ENCODE measurements around the gene STOM.

Gene STOM

DNA sequence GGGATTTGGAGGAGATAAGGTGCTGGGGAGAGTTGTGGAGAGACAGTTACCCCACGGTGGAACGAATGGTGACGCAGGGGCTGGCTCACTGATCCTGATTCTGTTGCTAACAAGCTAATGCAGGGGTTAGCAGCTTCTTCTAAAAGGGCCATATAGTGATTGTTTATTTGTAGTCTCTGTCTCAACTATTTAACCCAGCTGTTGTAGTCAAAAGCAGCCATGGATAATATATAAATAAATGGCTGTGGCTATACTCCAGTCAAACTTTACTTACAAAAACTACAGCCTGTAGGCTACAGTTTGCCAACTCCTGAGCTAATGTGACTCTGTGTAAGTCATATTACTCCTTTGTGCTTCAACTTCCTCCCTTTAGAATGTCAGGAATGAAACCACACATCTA is 21.8 kb downstream of the STOM start:
- Histone ChIP-seq H3K79me2 (ENCODE audit: control insufficient read depth, insufficient read depth, low read length, unreplicated experiment) (no peaks in the 10 kb centered on the region), H3K27me3 (ENCODE audit: insufficient read depth, low read length) (no peaks in the 10 kb centered on the region), H3K36me3 (ENCODE audit: insufficient read depth, low read length) (peaks cover 40% of the 10 kb centered on the region), H2AFZ (ENCODE audit: low read length, unreplicated experiment) (no peak overlapping the region), H3K4me3 (ENCODE audit: low read depth, low read length) (no peak overlapping the region), H3K4me1 (ENCODE audit: control insufficient read depth, insufficient read depth, low read length, unreplicated experiment) (peaks cover 19% of the 10 kb centered on the region), H3K27ac (ENCODE audit: low read depth, low read length) (no peak overlapping the region)

DNA sequence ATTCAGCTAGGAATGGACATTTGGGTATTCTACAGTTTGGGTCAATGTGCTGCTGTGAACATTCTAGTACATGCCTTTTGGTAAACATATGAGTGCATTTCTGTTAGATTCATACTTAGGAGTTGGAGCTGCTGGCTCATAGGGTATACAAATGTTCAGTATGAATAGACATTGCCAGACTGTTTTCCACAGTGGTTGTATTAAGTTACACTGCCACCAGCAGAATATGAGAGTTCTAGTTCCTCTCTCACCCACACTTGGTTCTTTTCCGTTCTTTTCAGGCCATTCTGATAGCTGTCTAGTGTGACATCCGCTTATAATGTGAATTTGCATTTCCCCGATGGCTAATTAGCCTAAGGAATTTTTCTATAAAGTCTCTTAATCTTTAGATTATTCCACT is 25.0 kb downstream of the STOM start:
- Histone ChIP-seq H3K27me3 (ENCODE audit: insufficient read depth, low read length) (no peaks in the 10 kb centered on the region), H3K4me1 (ENCODE audit: control insufficient read depth, insufficient read depth, low read length, unreplicated experiment) (no peaks in the 10 kb centered on the region), H3K79me2 (ENCODE audit: control insufficient read depth, insufficient read depth, low read length, unreplicated experiment) (no peaks in the 10 kb centered on the region), H3K36me3 (ENCODE audit: insufficient read depth, low read length) (peaks cover 23% of the 10 kb centered on the region), H3K27ac (ENCODE audit: low read depth, low read length) (no peak overlapping the region), H2AFZ (ENCODE audit: low read length, unreplicated experiment) (no peak overlapping the region), H3K4me3 (ENCODE audit: low read depth, low read length) (no peak overlapping the region)

DNA sequence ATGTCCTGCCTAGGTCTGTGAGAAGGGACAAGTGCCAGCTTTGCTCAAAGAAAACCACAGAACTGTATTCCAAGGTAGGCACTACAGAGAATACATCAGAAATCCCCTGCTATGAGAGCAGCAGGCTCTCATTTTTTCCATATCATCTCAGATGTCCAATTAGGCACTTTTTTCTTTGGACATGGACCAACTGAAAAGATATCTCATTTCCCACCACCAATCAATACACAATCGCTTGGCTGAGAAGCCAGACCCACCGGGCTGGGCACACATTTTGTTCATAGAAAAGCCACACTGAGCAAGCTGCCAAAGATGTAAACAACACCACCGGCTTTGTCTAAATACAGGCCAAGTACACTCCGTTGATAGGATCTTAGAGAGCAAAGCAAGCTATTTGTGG is 25.9 kb downstream of the STOM start:
- no peaks in the 10 kb centered on the region for H3K4me1 ChIP-seq (ENCODE audit: control insufficient read depth, insufficient read depth, low read length, unreplicated experiment)
- no peaks in the 10 kb centered on the region for H3K27me3 ChIP-seq (ENCODE audit: insufficient read depth, low read length)
- H3K4me3 ChIP-seq (ENCODE audit: low read depth, low read length): no peak overlapping the region
- H3K79me2 ChIP-seq (ENCODE audit: control insufficient read depth, insufficient read depth, low read length, unreplicated experiment): no peaks in the 10 kb centered on the region
- no peak overlapping the region for H2AFZ ChIP-seq (ENCODE audit: low read length, unreplicated experiment)
- no peak overlapping the region for H3K27ac ChIP-seq (ENCODE audit: low read depth, low read length)
- peaks cover 23% of the 10 kb centered on the region for H3K36me3 ChIP-seq (ENCODE audit: insufficient read depth, low read length)

DNA sequence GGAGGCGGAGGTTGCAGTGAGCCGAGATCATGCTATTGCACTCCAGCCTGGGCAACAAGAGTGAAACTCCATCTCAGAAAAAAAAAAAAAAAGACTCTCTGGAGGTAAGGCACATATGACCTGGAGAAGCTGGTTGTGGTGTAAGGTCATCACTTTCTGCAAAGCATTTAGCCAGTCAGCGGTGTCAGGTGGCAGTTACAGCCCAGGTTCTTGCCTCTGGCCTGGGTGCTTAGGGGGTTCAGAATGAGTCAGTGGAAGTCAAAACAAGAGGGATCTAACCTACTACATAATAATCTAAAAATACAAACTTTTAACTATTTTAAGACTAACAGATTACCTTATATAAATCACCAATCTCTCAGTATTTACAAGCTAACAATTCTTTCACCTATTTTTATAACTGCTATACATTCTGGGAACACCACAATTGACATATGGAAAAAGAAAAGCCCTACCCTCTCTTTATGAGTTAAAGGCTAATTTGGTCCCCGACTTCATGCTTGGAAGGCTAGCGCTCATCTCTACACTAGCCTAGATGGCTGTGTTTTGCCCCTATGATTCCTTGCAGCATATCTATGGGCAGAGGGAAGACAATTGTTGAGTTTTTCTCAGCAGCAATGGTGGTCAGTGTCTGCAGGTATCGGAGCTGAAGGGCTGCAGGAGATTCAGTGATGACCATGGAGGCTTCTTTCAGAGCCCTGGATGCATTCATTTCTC is 29.2 kb downstream of the STOM start:
- Histone ChIP-seq H3K4me3 (ENCODE audit: low read depth, low read length) (no peak overlapping the region), H3K79me2 (ENCODE audit: control insufficient read depth, insufficient read depth, low read length, unreplicated experiment) (no peaks in the 10 kb centered on the region), H3K4me1 (ENCODE audit: control insufficient read depth, insufficient read depth, low read length, unreplicated experiment) (no peaks in the 10 kb centered on the region), H3K36me3 (ENCODE audit: insufficient read depth, low read length) (peaks cover 4% of the 10 kb centered on the region), H3K27me3 (ENCODE audit: insufficient read depth, low read length) (no peaks in the 10 kb centered on the region), H2AFZ (ENCODE audit: low read length, unreplicated experiment) (no peak overlapping the region), H3K27ac (ENCODE audit: low read depth, low read length) (no peak overlapping the region)

DNA sequence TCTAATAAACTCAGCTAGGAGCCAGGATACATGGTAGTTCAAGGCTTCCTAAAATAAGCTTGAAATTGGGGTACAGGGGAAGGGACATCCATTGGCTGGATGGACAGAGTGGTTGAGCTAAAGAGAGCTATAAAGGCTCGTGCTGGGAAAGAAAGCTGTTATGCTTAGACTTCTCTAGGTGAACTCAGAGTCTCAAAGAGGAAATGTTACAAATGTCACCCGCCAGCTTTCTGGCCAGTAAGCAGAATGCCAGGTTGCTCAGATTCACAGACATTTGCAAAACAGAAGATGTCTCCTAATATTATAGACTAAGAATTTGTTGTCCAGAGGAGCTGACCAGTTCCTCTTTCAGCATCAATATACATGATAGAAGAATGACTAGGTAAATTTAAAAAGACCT is 30.6 kb downstream of the STOM start:
- Histone ChIP-seq H3K27me3 (ENCODE audit: insufficient read depth, low read length) (no peaks in the 10 kb centered on the region), H3K4me1 (ENCODE audit: control insufficient read depth, insufficient read depth, low read length, unreplicated experiment) (peaks cover 5% of the 10 kb centered on the region), H3K36me3 (ENCODE audit: insufficient read depth, low read length) (no peaks in the 10 kb centered on the region; the same call in none of the 2 replicates), H3K79me2 (ENCODE audit: control insufficient read depth, insufficient read depth, low read length, unreplicated experiment) (no peaks in the 10 kb centered on the region), H3K4me3 (ENCODE audit: low read depth, low read length) (no peak overlapping the region), H3K27ac (ENCODE audit: low read depth, low read length) (no peak overlapping the region), H2AFZ (ENCODE audit: low read length, unreplicated experiment) (no peak overlapping the region)

DNA sequence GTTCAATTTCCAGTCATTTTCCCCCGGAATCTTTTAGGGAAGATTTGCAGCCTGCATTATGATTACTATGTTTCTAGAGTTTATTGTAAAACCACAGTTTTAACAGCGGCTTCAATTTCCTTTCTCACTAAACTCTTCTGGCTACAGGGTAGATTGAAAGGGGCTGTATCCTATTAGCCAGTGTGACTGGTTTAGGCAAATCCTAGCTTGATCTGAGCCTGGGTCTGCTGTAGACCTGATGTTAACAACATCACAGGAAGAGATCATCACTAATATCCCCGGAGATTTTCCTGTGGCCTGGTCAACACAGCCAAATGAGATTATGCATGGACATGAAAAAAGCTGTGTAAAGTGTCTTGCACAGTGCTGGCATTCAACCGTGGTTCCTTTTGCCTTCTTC is 33.4 kb downstream of the STOM start:
- Histone ChIP-seq H3K4me3 (ENCODE audit: low read depth, low read length) (no peak overlapping the region), H3K79me2 (ENCODE audit: control insufficient read depth, insufficient read depth, low read length, unreplicated experiment) (no peaks in the 10 kb centered on the region), H3K27ac (ENCODE audit: low read depth, low read length) (no peak overlapping the region), H2AFZ (ENCODE audit: low read length, unreplicated experiment) (no peak overlapping the region), H3K36me3 (ENCODE audit: insufficient read depth, low read length) (no peaks in the 10 kb centered on the region; the same call in none of the 2 replicates), H3K27me3 (ENCODE audit: insufficient read depth, low read length) (no peaks in the 10 kb centered on the region), H3K4me1 (ENCODE audit: control insufficient read depth, insufficient read depth, low read length, unreplicated experiment) (peaks cover 10% of the 10 kb centered on the region)

DNA sequence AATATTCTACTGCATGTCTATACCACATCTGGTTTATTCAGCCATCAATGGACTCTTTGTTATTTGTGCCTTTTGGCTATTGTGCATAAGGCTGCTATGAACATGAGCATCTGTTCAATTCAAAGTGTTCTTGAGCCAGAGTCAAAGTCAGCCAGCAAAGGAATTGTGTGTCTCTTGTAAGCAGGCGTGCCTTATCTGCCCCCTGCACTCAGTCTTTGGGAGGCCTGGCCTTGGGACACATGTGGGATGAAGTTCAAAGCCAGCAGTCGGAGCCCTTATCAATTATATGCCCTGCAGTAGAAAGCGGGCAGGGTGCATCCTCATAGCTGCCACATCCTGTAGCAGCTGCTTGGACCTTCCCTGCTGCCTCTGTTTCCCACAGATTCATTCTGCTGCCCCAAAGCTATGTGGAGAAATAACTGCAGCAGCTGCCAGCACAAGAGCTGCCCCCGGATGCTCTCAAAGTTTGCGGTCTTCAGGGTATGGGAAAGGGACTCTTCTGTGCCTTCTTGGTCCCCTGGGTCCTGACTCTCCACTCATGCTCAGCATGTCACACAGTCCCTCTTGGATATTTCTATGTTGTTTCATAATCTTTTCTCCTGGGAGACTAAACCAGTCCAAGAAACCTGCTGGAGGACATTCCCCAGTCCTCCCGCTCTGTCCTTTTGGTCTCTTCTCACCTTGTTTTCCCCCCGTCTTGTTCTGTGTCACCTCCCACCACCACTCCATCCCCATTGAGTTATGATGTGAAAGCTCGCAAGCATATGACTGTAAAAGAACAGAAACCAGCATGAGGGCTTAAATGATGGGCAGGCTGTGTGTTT is 35.9 kb downstream of the STOM start:
- Histone ChIP-seq H3K27ac (ENCODE audit: low read depth, low read length) (no peak overlapping the region; the same call in 1 of the 2 replicates), H2AFZ (ENCODE audit: low read length, unreplicated experiment) (no peak overlapping the region), H3K4me3 (ENCODE audit: low read depth, low read length) (no peak overlapping the region), H3K79me2 (ENCODE audit: control insufficient read depth, insufficient read depth, low read length, unreplicated experiment) (no peaks in the 10 kb centered on the region), H3K4me1 (ENCODE audit: control insufficient read depth, insufficient read depth, low read length, unreplicated experiment) (peaks cover 17% of the 10 kb centered on the region), H3K36me3 (ENCODE audit: insufficient read depth, low read length) (peaks cover 13% of the 10 kb centered on the region; the same call in 1 of the 2 replicates), H3K27me3 (ENCODE audit: insufficient read depth, low read length) (no peaks in the 10 kb centered on the region)

DNA sequence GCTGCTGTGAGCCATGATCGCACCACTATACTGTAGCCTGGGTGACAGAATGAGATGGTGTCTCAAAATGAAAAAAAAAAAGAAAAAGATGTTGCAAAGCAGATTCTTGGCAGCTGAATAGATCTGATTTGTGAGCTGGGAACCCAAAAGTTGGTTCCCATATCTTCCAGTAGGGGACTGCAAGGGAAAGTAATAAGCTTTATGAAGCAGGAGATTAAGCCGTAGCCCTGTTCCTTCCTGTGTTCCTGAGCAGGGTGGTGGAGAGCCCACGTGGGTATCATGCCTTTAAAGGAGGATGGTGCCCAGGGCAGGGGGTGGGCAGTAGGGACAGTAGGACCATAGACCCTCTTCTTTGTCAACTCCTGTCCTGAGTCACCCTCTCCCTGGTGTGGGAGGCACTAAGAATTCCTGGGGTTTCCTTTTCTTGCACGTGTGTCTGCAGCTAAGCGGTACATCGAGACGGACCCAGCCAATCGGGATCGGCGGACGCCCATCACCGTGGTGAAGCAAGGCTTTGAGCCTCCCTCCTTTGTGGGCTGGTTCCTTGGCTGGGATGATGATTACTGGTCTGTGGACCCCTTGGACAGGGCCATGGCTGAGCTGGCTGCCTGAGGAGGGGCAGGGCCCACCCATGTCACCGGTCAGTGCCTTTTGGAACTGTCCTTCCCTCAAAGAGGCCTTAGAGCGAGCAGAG is 37.9 kb downstream of the STOM start:
- H2AFZ ChIP-seq (ENCODE audit: low read length, unreplicated experiment): no peak overlapping the region
- no peaks in the 10 kb centered on the region for H3K27me3 ChIP-seq (ENCODE audit: insufficient read depth, low read length)
- H3K4me3 ChIP-seq (ENCODE audit: low read depth, low read length): no peak overlapping the region
- H3K79me2 ChIP-seq (ENCODE audit: control insufficient read depth, insufficient read depth, low read length, unreplicated experiment): no peaks in the 10 kb centered on the region
- H3K4me1 ChIP-seq (ENCODE audit: control insufficient read depth, insufficient read depth, low read length, unreplicated experiment): peaks cover 17% of the 10 kb centered on the region
- peaks cover 18% of the 10 kb centered on the region for H3K36me3 ChIP-seq (ENCODE audit: insufficient read depth, low read length)
- peak overlapping the region; percentile 19 for H3K27ac ChIP-seq (ENCODE audit: low read depth, low read length)

DNA sequence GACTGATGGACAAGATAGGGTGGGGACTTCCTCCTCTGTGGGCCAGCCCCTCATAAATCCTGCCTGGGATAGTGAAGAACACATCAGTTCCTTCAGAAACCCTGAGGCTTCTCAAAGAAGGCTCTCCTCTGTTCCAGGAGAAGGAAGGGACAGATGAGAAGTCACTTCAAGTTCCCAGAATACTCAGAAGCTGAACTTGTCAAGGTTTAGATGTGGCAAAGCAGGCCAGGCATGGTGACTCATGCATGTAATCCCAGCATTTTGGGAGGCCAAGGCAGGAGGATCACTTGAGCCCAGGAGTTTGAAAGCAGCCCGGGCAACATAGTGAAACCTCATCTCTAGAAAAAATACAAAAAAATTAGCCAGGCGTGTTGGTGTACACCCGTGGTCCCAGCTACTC is 38.5 kb downstream of the STOM start:
- Histone ChIP-seq H3K36me3 (ENCODE audit: insufficient read depth, low read length) (peaks cover 18% of the 10 kb centered on the region), H3K4me1 (ENCODE audit: control insufficient read depth, insufficient read depth, low read length, unreplicated experiment) (peaks cover 21% of the 10 kb centered on the region), H3K79me2 (ENCODE audit: control insufficient read depth, insufficient read depth, low read length, unreplicated experiment) (no peaks in the 10 kb centered on the region), H3K27ac (ENCODE audit: low read depth, low read length) (peak overlapping the region; percentile 19), H3K27me3 (ENCODE audit: insufficient read depth, low read length) (no peaks in the 10 kb centered on the region), H2AFZ (ENCODE audit: low read length, unreplicated experiment) (no peak overlapping the region), H3K4me3 (ENCODE audit: low read depth, low read length) (no peak overlapping the region)

DNA sequence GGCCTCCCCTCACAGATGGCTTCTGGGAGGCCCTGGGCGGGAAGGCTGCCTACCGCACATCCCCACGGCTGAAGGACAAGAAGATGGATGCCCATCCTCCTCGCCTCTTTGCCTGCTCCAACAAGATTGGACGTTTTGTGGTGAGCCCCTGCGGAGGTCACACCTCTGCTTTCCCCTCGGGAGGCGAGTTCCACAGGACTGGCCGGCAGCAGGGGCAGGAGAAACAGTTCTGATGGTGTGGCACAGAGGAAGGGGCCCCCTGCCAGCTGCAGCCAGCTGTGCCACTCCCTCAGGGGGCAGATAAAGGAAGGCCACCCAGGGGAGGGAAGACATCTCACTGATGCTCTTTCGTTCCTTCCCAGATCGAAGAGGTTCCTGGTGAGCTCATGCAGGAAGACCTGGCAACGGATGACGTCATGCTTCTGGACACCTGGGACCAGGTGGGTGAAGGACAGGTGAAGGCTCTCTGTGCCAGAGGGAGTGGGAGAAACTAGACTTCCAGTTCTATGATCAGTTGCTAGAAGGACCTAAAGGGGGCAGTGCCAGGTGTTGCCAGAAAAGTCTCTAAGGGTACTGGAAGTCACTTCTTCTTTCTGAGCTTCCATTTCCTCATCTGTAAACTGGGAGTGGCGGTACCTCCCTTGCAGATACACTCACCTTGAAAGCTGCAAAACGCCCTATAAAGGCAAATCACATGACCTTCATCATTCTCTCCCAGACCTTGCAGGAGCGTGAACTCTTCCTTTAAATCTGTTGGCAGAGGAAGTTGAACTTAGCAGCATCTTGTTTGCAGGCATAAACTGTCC is 41.0 kb downstream of the STOM start:
- no peaks in the 10 kb centered on the region for H3K27me3 ChIP-seq (ENCODE audit: insufficient read depth, low read length)
- no peaks in the 10 kb centered on the region for H3K79me2 ChIP-seq (ENCODE audit: control insufficient read depth, insufficient read depth, low read length, unreplicated experiment)
- H3K27ac ChIP-seq (ENCODE audit: low read depth, low read length): no peak overlapping the region
- peaks cover 33% of the 10 kb centered on the region for H3K4me1 ChIP-seq (ENCODE audit: control insufficient read depth, insufficient read depth, low read length, unreplicated experiment)
- H3K4me3 ChIP-seq (ENCODE audit: low read depth, low read length): no peak overlapping the region
- peaks cover 35% of the 10 kb centered on the region for H3K36me3 ChIP-seq (ENCODE audit: insufficient read depth, low read length)
- H2AFZ ChIP-seq (ENCODE audit: low read length, unreplicated experiment): no peak overlapping the region

Measured in ACC112 (cell line).